ENCODE measurements around the gene NTMT1.
"Not testable (repeated sequence)": the region's sequence is repeated elsewhere in the genome, so short reads cannot be mapped to it uniquely, and the experiment has no call there.

The NTMT1 gene

DNA sequence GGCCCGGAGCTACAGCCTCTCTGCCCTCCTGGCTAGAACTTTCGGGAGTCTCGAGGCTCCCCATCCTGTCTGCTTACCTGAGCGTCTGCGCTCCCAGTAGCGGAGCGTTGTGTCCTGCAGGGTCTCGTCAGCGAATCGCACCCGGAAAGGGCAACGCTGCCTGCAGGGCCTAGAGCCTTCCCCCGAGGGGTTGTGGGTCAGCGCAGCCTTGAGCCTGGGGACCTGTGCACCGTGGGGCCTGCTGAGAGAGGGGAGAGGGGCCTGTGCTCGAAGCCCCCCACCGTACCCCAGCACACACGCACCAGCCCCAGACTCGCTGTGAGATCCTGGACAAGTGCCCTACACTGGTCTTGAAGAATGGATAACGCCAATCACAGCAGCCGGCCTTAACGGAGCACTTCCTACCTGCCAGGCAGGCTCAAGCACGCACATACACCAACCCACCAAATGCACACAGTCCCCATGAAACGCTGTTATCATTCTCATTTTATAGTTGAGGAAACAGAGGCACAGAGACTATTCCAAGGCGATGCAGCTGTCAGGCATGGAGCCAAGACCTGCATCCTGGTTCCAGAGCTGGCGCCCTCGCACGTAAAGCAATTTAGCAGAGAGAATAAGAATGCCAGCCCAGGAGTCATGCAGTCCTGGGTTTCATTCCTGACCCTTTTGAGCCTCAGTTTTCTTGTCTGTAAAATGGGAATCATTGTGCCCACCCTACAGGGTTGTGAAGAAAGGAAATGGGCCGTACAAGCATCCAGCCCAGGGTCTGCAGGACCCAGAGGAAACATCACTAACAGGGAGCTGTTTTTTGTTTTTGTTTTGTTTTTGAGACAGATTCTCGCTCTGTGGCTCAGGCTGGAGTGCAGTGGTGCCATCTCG is 10.3 kb upstream of the NTMT1 start:
- DNase-seq (ENCODE audit: low read depth in 2 of 2): no peak

DNA sequence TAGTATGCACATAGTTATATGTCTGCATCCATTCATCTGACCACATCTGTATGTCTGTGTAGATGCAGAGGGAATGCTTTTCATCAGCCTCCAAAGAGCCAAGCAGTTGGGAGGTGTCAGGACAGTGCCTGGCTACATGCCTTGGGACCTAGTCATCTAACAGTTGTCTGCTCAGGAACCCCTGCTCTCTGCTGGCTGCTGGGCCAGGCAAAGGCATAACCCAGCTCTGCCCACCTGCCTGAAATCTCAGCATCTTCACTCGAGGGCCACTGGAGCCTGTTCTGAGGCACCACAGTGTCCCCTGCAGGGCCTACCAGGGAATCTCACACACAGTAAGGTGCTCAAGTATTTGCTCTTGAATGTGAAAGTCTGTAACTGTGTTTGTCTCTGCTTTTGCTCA is 8.8 kb upstream of the NTMT1 start:
- no peak for DNase-seq (ENCODE audit: low read depth in 2 of 2)

DNA sequence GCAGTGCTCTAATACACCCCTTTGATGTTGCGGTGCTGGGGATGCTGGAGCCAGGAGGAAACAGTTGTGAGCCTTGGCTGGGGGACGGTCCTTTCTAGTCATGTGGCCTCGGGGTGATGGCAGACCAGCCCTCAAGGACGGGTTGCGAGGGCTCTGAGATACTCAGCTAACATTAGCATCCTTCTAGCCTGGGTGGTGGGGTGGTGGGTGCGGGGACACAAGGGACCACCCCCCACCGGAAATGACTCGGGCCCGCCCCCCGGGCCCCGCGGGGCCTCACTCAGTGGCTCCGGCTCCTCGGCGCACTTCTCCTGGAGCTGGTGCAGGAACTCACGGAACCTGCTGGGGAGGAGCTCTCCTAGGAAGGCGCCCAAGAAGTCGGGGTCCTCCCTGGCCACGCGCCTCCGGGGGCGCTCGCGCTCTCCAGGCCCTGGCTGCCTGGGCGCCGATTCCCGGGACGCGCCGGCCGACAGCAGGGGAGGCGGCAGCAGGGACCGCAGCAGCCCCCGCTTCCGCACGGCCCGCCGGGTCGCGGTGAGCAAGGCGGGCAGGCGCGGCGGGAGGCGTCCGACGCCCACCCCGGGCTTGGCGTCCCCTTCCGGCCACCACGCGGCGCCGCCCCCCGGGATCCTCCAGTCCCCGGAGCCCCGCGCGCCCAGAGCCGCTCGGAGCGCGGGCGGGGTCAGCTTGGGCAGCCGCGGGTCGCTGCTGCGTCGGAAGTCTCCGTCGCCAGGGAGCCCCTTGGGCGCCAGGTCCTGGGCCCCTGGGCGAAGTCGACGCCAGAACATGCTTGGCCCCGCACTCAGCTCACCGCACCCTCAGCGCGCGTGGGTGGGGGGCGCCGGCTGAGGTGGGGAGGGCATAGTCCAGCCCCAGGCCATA is 5.9 kb upstream of the NTMT1 start:
- no peak for DNase-seq (ENCODE audit: low read depth in 2 of 2)

DNA sequence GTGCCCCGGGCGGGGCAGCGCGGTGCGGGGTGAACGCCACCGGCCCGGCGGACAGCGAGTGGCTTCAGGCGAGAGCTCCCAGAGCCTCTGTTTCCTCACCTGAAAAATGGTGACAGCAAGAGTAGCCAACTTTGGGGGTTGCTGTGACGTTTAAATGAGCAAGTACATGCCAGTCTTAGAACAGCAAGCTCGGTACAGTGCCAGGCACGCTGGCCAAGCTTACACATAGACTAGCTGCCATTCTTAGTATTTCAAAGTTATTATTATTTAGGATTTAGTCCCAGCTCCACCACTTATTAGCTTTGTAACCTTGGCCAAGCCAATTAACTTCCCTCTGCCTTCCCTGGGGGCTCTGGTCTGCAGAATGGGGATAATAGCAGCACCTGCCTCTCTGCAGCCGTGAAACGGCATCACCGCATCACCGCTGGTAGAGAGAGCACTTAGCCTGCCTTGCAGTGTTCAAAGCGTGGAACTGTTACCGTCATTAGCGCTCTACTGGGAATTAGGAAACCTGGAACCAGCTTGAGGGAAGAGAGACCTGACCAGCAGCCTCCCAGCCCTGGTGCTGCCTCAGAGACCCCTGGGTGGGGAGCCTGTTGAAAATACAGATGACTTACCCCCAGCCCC is 5.2 kb upstream of the NTMT1 start, which contains the start of gene C9orf50:
TSS of gene C9orf50 (minus strand) at position 433 of the 627 bp plus-strand sequence. CDS start 527 bp downstream, outside the sequence.
- no peak for DNase-seq (ENCODE audit: low read depth in 2 of 2)

DNA sequence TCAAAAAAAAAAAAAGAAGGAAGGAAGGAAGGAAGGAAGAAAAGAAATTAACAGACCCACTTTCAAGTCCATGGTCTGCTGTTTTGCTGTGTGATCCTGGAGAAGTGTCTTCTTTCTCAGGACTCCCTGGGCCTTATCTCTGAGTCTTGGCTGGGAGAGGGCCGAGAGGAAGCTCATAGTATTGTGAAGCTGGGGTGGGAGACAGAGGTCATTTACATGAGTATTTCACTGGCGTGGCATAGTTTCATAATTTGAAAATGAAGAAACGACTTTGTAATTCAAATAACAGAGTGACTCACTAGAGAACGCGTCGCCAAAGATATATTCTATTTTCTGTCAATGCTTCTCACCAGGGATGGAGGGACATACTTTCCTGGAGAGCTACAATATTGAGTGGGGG is 2.6 kb upstream of the NTMT1 start:
- DNase-seq (ENCODE audit: low read depth in 2 of 2): no peak

DNA sequence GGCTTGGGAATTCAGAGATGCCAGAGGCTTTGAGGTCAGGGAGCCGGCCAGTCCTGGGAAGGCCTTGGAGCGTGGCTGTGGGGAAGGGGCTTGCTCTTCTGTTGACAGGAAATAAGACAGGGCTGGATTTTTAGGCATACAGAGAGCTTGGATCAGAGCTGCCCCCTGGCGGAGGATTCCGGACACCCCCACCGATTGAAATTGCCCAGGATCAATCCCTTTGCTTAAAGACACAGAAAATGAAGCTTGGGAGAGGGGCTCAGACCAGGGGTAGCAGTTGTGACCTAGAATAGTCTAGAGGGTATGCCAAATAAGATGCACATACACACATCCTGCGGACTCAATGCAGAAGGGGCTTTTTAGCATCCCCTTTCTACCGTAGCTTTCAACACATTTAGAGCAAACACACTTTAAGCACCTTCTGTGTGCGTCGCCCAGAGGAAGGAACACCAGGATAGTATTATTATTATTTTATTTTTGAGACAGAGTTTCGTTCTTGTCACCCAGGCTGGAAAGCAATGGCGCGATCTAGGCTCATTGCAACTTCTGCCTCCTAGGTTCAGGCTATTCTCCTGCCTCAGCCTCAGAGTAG is 1.7 kb upstream of the NTMT1 start:
- peak; percentile 45 to 58 for DNase-seq (ENCODE audit: low read depth in 2 of 2)

DNA sequence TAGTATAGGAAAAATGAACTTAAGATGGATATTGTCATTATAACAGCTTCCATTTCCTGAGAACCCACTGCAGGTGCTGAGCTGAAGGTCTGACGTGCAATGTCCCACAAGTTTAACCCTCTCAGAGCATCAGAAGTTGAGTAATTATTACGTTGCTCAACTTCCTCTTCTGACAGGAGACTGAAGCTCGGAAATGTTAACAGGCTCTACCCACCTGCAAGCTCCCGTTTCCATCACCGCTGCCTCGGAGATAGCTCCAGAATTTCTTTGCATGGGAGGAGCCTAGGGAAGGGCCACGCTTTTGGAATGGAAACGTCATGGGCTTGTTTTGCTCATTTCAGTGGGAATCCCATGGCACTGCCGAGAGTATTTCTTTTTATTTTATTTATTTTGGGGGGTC is 1.0 kb upstream of the NTMT1 start:
- no peak for DNase-seq (ENCODE audit: low read depth in 2 of 2)

DNA sequence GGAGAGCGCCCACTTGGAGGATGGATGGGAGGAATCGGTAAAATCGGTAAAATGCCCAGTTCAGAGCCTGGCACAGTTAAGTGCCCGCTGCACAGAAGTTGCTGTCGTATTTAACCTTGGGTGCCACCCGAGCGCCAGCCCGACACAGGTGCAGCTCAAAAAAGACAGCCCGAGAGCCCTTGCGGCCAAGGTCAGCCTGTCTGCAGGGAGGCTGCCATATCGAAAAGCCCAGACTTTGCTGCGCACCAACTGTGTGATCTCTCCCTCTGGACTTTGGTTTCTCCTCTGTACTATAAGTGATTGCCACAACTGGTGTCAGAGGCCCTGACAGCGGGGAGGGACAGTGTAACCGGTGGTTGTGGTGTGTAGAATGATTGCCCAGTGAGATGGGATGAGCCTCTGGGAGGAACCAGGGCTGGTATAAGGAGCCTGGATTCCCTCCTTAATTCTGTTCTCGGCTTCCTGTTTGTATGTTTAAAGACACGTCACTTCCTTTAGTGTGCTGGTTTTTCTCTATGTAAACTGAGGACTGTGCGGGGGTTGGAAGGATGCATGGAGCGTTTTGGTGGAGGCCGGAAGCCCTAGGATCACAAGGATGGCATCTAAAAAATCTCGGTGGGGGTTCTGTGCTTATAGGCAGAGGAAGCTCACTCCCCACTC is 792 bp downstream of the NTMT1 start:
- no peak for DNase-seq (ENCODE audit: low read depth in 2 of 2)

DNA sequence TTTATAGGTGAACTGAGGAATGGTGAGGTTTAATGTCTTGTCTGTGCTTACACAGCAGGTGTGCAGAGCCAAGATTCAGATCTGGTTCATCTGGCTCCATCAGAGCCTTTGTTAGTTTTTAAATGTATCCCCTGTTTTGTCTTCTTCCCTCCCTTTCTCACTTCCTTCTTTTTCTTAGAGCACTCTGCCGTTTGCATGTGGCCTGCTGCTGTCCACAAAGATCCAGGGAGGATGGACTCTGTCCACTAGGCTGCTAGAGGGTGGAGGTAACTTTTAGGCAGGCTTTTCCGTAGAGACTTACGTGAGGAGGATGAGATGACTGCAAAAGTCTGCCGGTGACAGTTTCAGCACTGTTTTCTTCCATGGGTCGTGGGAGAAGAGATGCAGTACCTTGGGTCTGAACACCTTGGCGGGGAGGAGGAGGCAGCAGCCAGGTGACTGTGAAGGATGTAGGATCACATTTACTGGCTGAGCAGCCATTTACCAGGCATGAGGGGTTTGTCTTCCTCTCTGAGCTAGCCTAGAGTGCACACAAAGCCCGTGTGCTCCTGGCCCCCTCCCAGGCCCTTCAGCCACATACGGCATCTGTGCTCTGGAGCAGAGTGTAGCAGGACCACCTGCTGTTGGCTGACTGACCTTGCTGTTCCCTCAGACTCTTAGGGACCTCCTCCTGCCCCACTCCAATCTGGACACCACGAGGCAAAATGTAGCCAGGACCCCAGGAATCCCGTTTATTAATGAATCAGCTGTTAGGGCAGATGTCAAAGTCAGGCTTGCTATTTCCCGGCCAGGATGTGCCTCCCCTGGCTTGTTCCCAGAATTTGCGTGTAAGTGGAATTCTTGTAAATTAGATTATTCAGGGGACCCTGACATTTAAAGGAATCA is 1.8 kb downstream of the NTMT1 start:
- DNase-seq (ENCODE audit: low read depth in 2 of 2): no peak

DNA sequence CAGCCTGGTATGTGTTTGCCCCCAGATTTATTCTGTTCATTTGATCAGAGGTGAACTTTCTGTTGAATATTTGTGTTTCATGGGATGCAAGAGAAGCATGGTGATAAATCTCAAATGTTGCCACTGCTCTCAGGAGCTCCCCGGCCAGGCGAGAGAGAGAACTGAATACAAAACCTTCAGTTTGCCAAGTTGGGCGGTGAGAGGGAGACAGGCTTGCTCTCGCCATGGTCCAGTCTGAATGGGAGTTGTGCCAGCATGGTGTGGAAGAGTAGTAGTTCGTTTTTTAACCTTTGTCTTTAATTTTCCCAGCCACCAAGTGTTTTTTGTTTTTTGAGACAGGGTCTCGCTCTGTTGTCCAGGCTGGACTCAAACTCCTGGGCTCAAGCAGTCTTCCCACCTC is 2.7 kb downstream of the NTMT1 start:
- no peak for DNase-seq (ENCODE audit: low read depth in 2 of 2)

DNA sequence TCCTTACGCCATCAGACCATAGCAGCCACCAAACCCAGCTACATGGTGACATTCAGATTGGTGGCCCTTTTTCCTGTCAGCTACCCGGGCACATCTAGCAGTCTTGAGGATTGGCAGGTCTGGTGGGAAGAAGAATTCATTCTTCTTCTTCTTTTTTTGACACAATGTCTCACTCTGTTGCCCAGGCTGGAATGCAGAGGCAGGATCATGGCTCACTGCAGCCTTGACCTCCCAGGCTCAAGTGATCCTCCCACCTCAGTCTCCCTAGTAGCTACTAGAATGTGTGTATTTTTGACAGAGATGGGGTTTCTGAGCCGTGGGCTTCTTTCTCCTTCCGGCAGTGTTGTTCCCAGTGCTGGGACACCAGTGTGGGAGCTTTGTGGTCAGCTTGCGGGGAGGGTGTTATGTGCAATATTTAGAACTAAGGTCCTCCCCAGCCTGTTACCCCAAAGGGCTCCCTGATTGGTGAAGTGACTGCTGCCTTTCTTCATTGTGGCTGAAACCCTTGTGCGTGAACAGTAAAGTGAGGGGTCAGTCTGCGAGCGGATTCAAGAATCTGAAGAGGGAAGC is 3.4 kb downstream of the NTMT1 start:
- DNase-seq (ENCODE audit: low read depth in 2 of 2): no peak

DNA sequence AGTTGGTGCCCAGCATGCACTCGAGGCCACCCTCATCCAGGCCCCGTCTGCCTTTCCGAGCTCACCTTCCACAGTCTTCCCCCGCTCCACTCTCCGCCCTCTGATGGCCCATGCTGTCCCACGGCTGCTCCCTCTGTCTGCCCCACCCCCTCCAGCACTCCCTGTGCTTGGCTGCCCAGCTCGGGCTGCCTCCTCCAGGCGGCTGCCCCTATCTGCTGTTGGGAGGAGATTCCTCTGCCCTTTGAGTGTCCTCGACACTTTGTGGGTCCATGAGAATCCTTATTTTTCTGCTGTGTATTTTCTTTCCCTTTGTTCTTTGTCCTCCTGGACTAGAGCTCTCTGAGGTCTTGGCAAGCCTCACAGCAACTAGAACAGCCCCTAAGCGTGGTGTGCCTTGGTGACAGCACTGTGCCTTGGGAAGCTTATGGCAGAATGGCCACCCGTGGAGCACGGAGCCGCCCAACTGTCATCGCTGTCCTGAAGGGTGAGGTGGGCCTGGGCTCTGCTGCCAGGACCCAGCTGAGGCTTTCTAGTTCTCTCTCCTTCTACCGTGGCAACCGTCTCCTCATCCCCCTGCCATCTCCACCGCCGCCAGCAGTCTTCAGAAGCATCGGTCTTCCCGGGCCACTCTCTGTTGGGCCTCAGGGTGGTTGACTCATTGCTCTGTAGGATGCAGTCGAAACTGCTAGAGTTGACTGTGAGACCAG is 5.2 kb downstream of the NTMT1 start:
- DNase-seq (ENCODE audit: low read depth in 2 of 2): no peak

DNA sequence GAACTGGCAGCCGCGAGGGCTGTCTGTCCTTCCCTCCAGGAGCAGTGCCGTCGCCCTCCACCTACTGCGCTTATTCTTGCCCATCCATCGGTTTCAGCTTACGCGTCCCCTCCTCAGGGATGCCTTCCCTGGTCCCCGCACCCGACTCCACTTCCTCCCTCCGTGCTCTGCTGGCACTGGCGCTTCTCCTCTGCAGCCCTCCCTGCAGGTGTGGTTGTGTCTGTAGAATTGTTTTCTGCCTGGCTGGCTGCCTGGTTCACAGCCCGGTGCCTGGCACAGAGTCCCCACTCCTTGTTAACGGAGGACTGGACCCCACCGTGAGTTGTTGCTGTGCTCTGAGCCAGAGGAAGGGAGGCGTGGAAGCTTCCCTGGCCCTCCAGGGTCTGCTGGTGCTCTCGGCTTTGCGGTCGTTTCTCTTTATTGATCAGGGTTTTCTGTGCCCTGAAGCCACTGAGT is 5.7 kb downstream of the NTMT1 start:
- no peak for DNase-seq (ENCODE audit: low read depth in 2 of 2)

DNA sequence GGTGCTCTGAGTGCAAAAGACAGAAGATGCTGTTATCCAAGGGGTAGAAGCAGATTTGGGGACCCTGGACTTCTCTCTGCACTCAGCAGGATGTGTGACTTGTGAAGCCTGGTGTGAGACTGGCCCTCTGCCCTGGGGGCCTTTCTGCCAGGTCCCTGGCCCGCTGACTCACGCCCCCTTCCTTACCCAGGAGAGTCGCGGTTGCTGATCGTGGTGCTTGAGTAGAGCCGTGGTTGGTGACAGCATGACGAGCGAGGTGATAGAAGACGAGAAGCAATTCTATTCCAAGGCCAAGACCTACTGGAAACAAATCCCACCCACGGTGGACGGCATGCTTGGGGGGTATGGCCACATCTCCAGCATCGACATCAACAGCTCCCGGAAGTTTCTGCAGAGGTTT is 6.5 kb downstream of the NTMT1 start:
- no peak for DNase-seq (ENCODE audit: low read depth in 2 of 2)

DNA sequence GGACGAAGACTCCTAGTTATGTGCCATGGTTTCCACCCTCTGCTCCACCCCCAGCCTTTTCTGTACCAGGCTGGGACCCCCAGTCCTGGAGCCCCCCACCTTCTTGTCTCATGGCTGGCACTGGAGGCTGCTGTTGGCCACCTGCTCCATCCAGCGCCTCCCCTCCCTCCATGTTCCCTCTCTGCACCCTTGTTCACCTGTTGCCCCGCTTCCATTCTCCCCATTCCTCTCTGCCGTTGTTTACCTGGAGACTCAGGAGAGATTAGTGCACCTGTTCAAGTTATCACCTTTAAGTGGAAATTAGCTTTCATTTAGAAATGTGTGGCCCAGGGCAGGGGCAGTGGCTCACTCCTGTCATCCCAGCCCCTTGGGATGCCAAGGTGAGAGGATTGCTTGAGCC is 7.2 kb downstream of the NTMT1 start:
- no peak for DNase-seq (ENCODE audit: low read depth in 2 of 2)

DNA sequence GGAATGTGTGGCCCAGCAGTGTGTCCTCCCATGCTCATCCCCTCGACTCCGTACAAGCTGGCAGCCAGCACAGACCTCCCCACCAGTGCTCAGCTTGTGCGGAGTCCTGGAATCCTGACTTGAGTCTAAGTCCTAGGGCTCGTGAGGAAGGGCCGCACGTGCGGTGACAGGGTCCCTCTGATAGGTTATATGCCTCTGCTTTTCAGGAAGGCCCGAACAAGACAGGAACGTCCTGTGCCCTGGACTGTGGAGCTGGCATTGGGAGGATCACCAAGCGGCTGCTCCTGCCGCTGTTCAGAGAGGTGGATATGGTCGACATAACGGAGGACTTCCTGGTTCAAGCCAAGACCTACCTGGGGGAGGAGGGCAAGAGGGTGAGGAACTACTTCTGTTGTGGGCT is 7.9 kb downstream of the NTMT1 start:
- DNase-seq (ENCODE audit: low read depth in 2 of 2): no peak

DNA sequence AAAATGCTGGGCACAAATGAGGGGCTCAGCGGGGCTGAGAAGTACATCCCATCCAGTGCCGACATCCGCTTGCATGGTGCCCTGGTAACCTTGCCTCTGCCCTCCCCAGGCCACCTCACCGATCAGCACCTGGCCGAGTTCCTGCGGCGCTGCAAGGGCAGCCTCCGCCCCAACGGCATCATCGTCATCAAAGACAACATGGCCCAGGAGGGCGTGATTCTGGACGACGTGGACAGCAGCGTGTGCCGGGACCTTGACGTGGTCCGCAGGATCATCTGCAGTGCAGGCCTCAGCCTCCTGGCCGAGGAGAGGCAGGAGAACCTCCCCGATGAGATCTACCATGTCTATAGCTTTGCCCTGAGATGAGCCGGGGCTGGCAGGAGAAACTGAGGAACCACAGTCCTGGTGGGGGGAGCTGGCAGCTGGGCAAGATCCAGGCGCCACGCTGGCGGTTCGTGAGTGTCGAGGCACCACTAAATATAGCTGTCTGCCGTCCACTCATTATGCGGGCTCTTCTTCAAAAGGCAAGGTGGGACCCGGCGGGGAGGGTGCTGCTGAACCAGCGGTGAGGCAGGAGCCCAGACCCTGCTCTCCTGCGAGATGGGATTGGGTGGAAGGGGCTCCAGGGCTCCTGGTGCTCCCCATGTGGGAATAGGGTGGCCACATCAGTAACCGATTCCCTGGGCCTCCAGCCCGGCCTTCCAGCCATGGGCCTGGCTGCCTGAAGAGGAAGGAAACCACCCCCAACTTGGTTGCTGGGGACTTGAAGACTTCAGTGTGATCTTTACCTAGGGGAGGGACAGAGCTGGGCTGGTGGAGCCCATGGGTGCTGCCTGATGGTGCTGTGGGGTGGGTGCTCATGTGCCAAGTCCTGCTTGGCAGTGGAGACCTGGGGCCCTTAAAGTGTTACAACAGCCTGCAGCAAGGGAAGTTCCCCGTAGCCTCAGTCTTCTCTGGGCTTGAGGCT is 9.4 kb downstream of the NTMT1 start:
- no peak for DNase-seq (ENCODE audit: low read depth in 2 of 2)

DNA sequence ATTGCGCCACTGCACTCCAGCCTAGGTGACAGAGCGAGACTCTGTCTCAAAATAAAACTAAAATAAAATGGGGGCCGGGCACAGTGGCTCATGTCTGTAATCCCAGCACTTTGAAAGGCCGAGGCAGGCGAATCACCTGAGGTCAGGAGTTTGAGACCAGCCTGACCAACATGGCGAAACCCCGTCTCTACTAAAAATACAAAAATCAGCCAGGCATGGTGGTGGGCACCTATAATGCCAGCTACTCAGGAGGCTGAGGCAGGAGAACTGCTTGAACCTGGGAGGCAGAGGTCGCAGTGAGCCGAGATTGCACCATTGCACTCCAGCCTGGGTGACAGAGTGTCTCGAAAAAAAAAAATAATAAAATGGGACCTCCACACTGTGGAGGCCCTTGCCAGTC is 10.4 kb downstream of the NTMT1 start:
- not testable (repeated sequence) for DNase-seq (ENCODE audit: low read depth in 2 of 2)

All from stimulated activated CD8-positive, alpha-beta memory T cell treated with anti-CD3 and anti-CD28 coated beads, Interleukin-7, amount 100 ng/mL, for 1 hour (primary cell).